Loucy (cell line): ENCODE data around the gene ADAMTS10.

Experiments used
- EZH2phosphoT487 ChIP-seq: fragments of 200-600 bp; IDR thresholded peaks from 2 replicates; pipeline ENCODE4 v1.6.1; 2018; ENCODE audit warnings: antibody characterized with exemption, mild to moderate bottlenecking, moderate library complexity, borderline replicate concordance
- TF ChIP-seq, protein P1 (sequence below): fragments of 200-600 bp; sonication (generic); conservative IDR thresholded peaks from 2 replicates; pipeline ENCODE4 v1.5.1; 2014; ENCODE audit warnings: mild to moderate bottlenecking, antibody characterized with exemption, low read length

DNA sequence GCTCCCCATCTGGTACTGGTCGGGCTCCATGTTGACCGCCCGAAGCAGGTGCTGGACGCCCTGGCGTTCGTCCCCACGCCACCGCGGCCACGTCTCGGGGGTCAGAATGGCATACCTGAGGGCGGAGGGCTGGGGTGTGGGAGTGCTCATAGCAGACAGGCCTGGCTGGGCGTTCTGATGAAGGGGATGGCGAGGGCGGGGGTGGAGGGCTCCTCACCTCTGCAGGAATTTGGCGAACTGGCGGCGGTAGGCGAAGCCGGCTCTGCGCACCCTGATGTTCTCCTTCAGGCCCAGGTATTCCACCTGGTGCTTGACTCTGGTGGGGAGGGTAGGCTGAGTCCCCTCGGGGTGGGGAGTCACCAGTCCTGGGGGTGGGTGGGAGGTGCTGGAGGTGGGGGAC lies 74.2 kb downstream of the ADAMTS10 start:
- TF ChIP-seq EZH2phosphoT487: no peak
- TF ChIP-seq, protein P1, sequence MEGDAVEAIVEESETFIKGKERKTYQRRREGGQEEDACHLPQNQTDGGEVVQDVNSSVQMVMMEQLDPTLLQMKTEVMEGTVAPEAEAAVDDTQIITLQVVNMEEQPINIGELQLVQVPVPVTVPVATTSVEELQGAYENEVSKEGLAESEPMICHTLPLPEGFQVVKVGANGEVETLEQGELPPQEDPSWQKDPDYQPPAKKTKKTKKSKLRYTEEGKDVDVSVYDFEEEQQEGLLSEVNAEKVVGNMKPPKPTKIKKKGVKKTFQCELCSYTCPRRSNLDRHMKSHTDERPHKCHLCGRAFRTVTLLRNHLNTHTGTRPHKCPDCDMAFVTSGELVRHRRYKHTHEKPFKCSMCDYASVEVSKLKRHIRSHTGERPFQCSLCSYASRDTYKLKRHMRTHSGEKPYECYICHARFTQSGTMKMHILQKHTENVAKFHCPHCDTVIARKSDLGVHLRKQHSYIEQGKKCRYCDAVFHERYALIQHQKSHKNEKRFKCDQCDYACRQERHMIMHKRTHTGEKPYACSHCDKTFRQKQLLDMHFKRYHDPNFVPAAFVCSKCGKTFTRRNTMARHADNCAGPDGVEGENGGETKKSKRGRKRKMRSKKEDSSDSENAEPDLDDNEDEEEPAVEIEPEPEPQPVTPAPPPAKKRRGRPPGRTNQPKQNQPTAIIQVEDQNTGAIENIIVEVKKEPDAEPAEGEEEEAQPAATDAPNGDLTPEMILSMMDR: no peak
